Panc1 (cell line): ENCODE results near the gene DOK6. TPM values are rescaled to one million over a fixed set of nuclear protein-coding genes. Genes with fewer than 3 reads are reported as not detected.

Source experiments
- ATAC-seq: fragments of 200-7000 bp; cut with Tn5 transposase; 2 replicates; pipeline ENCODE4 v1.9.1; 2020; ENCODE audit warnings: mild to moderate bottlenecking, moderate library complexity
- BruUV-seq: library from RNA; stranded (reverse); fragments of 400-500 nt; replicated peaks from 2 replicates; lab custom pipeline; 2021; lab: Mats Ljungman, UMichigan
- CTCF ChIA-PET: fragments of 300-600 bp; sonication (Branson Sonifier 250); formaldehyde crosslinking; loops from one replicate; lab custom pipeline; 2022; ENCODE audit warnings: antibody characterized with exemption; lab: Charles Lee
- POLR2A ChIA-PET: fragments of 300-600 bp; sonication (Branson Sonifier 250); formaldehyde crosslinking; loops from one replicate; lab custom pipeline; 2022; ENCODE audit warnings: antibody characterized with exemption; lab: Charles Lee
- DNase-seq: peaks from one replicate; pipeline ENCODE4 v3.0.0-alpha.2; 2010; ENCODE audit warnings: low read depth, low spot score
- H3K27ac ChIP-seq: 2 replicates; pipeline ENCODE4 v1.5.1; 2011; ENCODE audit warnings: mild to moderate bottlenecking, low read length, inconsistent platforms
- H3K27me3 ChIP-seq: fragments of 200-500 bp; sonication (Bioruptor generic); 2 replicates; pipeline ENCODE4 v1.6.0; 2014; ENCODE audit warnings: low read length, inconsistent platforms; ENCODE audit not compliant: control insufficient read depth, insufficient read depth
- H3K36me3 ChIP-seq: fragments of 200-500 bp; sonication (Bioruptor generic); 2 replicates; pipeline ENCODE4 v1.5.1; 2014; ENCODE audit warnings: inconsistent platforms, mild to moderate bottlenecking, low read length, moderate library complexity; ENCODE audit not compliant: control insufficient read depth, insufficient read depth
- H3K4me1 ChIP-seq: 2 replicates; pipeline ENCODE4 v1.5.1; 2011; ENCODE audit warnings: inconsistent platforms, mild to moderate bottlenecking, low read length, moderate library complexity; ENCODE audit not compliant: control insufficient read depth, insufficient read depth
- H3K4me3 ChIP-seq, 2 experiments: 2 replicates each; pipeline ENCODE4 v1.5.1; 2011 to 2012; ENCODE audit warnings: low read depth in 2 of 2, low read length in 2 of 2, mild to moderate bottlenecking in 2 of 2, inconsistent platforms in 1 of 2, moderate library complexity in 1 of 2
- H3K9me3 ChIP-seq: fragments of 200-500 bp; sonication (Bioruptor generic); 2 replicates; pipeline ENCODE4 v1.5.1; 2014; ENCODE audit warnings: low read depth, mild to moderate bottlenecking, inconsistent platforms, low read length, moderate library complexity; ENCODE audit not compliant: control insufficient read depth, insufficient read depth
- POLR2AphosphoS5 ChIP-seq: IDR thresholded peaks from 2 replicates; pipeline ENCODE4 v1.6.1; 2012; ENCODE audit warnings: mild to moderate bottlenecking, low read depth, low read length, moderate library complexity
- SIN3A ChIP-seq: IDR thresholded peaks from 2 replicates; pipeline ENCODE4 v1.6.1; 2012; ENCODE audit warnings: low read depth, mild to moderate bottlenecking, low read length, moderate library complexity, borderline replicate concordance; ENCODE audit not compliant: insufficient read depth
- TCF7L2 ChIP-seq: IDR thresholded peaks from 2 replicates; pipeline ENCODE4 v1.6.1; 2011; ENCODE audit warnings: mild to moderate bottlenecking, low read depth, low read length, inconsistent platforms
- in situ Hi-C: cut with HindIII; loops from 2 replicates; pipeline ENCODE4 v1.10.0; 2016; ENCODE audit warnings: low sequenced_read_pairs, low pct_unique_long_range_greater_than_20kb
- intact Hi-C: fragments of 100-400 bp; cut with micrococcal nuclease; formaldehyde crosslinking; loops from one replicate; pipeline ENCODE4 v1.10.0; 2022; ENCODE audit not compliant: unreplicated experiment
- total RNA-seq: library from RNA; stranded (reverse); gene quantifications from one replicate; pipeline ENCODE4 v1.2.1, GENCODE V29; 2021; ENCODE audit not compliant: unreplicated experiment
- TF ChIP-seq, protein P1 (sequence below): fragments of 450-650 bp; IDR thresholded peaks from 2 replicates; pipeline ENCODE4 v1.5.1; 2017; ENCODE audit warnings: mild to moderate bottlenecking
- TF ChIP-seq, protein P2 (sequence below), 2 experiments: IDR thresholded peaks; 2 replicates each; pipeline ENCODE4 v1.6.1; 2011 to 2012; ENCODE audit warnings: low read depth in 2 of 2, control low read depth in 1 of 2, low read length in 1 of 2, mild to moderate bottlenecking in 1 of 2, moderate library complexity in 1 of 2; ENCODE audit not compliant: insufficient read depth in 1 of 2

DOK6 gene
- total RNA-seq, 1 experiment from 2014 or later, result not detected

DNA sequence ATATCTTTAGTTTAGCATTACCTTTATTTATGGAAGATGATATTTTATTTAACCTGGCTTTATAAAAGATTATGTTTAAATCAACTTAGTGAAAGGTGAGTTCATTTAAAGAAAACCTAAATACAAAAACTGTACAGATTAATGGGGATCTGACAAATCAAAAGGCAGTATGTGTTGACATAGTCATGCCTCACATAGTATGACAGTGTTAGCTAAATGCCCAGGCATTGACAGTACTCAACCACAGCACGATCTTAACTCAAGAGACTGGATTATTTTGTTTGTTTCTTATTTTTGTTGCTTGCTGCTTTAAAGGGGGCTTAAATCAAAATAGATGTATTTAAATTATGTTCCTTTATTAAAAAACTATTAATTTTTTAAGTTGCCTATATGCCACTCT lies 7.8 kb downstream of the DOK6 start:
- DNase-seq (no peak), ATAC-seq (no peak)
- intact Hi-C loops, result no loop called here
- POLR2A ChIA-PET, result no interaction called here
- Histone ChIP-seq H3K36me3 (no peaks in the 10 kb centered on the region), H3K4me3 (no peak overlapping the region), H3K9me3 (no peaks in the 10 kb centered on the region), H3K27me3 (no peaks in the 10 kb centered on the region), H3K27ac (no peak overlapping the region), H3K4me1 (no peaks in the 10 kb centered on the region)
- CTCF ChIA-PET, result no interaction called here
- TF ChIP-seq, protein P1, sequence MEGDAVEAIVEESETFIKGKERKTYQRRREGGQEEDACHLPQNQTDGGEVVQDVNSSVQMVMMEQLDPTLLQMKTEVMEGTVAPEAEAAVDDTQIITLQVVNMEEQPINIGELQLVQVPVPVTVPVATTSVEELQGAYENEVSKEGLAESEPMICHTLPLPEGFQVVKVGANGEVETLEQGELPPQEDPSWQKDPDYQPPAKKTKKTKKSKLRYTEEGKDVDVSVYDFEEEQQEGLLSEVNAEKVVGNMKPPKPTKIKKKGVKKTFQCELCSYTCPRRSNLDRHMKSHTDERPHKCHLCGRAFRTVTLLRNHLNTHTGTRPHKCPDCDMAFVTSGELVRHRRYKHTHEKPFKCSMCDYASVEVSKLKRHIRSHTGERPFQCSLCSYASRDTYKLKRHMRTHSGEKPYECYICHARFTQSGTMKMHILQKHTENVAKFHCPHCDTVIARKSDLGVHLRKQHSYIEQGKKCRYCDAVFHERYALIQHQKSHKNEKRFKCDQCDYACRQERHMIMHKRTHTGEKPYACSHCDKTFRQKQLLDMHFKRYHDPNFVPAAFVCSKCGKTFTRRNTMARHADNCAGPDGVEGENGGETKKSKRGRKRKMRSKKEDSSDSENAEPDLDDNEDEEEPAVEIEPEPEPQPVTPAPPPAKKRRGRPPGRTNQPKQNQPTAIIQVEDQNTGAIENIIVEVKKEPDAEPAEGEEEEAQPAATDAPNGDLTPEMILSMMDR, result no peak
- TF ChIP-seq TCF7L2, result no peak
- TF ChIP-seq, protein P2, sequence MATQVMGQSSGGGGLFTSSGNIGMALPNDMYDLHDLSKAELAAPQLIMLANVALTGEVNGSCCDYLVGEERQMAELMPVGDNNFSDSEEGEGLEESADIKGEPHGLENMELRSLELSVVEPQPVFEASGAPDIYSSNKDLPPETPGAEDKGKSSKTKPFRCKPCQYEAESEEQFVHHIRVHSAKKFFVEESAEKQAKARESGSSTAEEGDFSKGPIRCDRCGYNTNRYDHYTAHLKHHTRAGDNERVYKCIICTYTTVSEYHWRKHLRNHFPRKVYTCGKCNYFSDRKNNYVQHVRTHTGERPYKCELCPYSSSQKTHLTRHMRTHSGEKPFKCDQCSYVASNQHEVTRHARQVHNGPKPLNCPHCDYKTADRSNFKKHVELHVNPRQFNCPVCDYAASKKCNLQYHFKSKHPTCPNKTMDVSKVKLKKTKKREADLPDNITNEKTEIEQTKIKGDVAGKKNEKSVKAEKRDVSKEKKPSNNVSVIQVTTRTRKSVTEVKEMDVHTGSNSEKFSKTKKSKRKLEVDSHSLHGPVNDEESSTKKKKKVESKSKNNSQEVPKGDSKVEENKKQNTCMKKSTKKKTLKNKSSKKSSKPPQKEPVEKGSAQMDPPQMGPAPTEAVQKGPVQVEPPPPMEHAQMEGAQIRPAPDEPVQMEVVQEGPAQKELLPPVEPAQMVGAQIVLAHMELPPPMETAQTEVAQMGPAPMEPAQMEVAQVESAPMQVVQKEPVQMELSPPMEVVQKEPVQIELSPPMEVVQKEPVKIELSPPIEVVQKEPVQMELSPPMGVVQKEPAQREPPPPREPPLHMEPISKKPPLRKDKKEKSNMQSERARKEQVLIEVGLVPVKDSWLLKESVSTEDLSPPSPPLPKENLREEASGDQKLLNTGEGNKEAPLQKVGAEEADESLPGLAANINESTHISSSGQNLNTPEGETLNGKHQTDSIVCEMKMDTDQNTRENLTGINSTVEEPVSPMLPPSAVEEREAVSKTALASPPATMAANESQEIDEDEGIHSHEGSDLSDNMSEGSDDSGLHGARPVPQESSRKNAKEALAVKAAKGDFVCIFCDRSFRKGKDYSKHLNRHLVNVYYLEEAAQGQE (IDR thresholded peaks at IDR 0.05; ENCODE audit: insufficient read depth in 1 of 2, low read depth in 2 of 2, low read length in 1 of 2), result no peak
- TF ChIP-seq SIN3A, result no peak
- TF ChIP-seq POLR2AphosphoS5, result no peak
- no TSS peak for BruUV-seq
- in situ Hi-C loops, result no loop called here

DNA sequence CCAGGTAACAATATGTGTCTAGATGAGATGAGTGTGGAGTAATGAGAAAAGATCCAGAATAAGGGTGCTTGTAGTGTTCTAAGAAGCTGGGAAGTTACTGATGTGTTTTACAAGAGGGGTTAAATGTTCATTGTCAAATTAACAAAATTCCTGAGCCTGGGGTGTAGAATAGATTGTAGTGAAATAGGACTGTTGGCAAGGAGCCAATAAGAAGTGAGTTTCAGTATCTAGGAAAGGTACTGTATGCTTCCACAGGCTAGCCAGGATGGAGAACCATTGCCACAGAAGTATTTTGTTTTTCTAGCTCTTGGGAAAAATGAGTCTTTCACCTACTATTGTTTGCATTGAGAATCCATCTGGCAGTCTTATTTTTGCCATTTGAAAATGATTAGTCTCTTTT lies 10.5 kb downstream of the DOK6 start:
- ATAC-seq (no peak), DNase-seq (no peak)
- intact Hi-C loops, result no loop called here
- no peaks in the 10 kb centered on the region for H3K4me1 ChIP-seq
- H3K27me3 ChIP-seq, result no peaks in the 10 kb centered on the region
- no peak for TF ChIP-seq POLR2AphosphoS5
- TF ChIP-seq, protein P2 (IDR thresholded peaks at IDR 0.05; ENCODE audit: insufficient read depth in 1 of 2, low read depth in 2 of 2, low read length in 1 of 2), result no peak
- TF ChIP-seq, protein P1, result no peak
- TF ChIP-seq TCF7L2, result no peak
- TF ChIP-seq SIN3A, result no peak
- H3K4me3 ChIP-seq, result no peak overlapping the region
- in situ Hi-C loops, result no loop called here
- ChIA-PET POLR2A (no interaction called here), CTCF (no interaction called here)
- no peaks in the 10 kb centered on the region for H3K9me3 ChIP-seq
- no peak overlapping the region for H3K27ac ChIP-seq
- no TSS peak for BruUV-seq
- H3K36me3 ChIP-seq, result no peaks in the 10 kb centered on the region
